H4 (cell line): ENCODE data around the gene NOTCH4. TPM values are rescaled to one million over a fixed set of nuclear protein-coding genes. Genes with fewer than 3 reads are reported as not detected.
"Not testable (repeated sequence)": the region's sequence is repeated elsewhere in the genome, so short reads cannot be mapped to it uniquely, and the experiment has no call there.

ENCODE experiments used
- DNase-seq: peaks from one replicate; pipeline ENCODE4 v3.0.0-alpha.2; 2015; ENCODE audit warnings: low spot score
- total RNA-seq: library from RNA; depleted of rRNA; stranded (reverse); fragments of >200 nt; shearing (Covaris generic); gene quantifications from 2 replicates; pipeline ENCODE4 v1.2.3, GENCODE V29; 2014; rRNA removed

Gene NOTCH4
- 0.23 and 0.43 TPM in 2 replicates for total RNA-seq

GRCh38 chr6:32223258-32224235, at the start of gene NOTCH4:
Gene NOTCH4 (minus strand): TSS chr6:32224067. CDS start chr6:32223928, 139 bp downstream.
- no peak for DNase-seq

- no peak for DNase-seq
Measured at GRCh38 chr6:32271429-32271828, 47.6 kb upstream of the NOTCH4 start.

GRCh38 chr6:32268459-32268858, 44.6 kb upstream of the NOTCH4 start:
- not testable (repeated sequence) for DNase-seq

GRCh38 chr6:32267035-32267434, 43.2 kb upstream of the NOTCH4 start:
- no peak for DNase-seq

- DNase-seq, result not testable (repeated sequence)
Measured at GRCh38 chr6:32257262-32257661, 33.4 kb upstream of the NOTCH4 start.

- peak; percentile 91 for DNase-seq
Measured at GRCh38 chr6:32255199-32256153, 31.6 kb upstream of the NOTCH4 start.

GRCh38 chr6:32254761-32255198, 30.9 kb upstream of the NOTCH4 start:
- no peak for DNase-seq

GRCh38 chr6:32252331-32253009, 28.6 kb upstream of the NOTCH4 start:
- DNase-seq, result no peak

- no peak for DNase-seq
Measured at GRCh38 chr6:32249262-32249661, 25.4 kb upstream of the NOTCH4 start.

- DNase-seq, result no peak
Measured at GRCh38 chr6:32247401-32247800, 23.5 kb upstream of the NOTCH4 start.

- DNase-seq, result peak; percentile 71
Measured at GRCh38 chr6:32244946-32245398, 21.1 kb upstream of the NOTCH4 start.

- DNase-seq, result no peak
Measured at GRCh38 chr6:32244270-32244669, 20.4 kb upstream of the NOTCH4 start.

- not testable (repeated sequence) for DNase-seq
Measured at GRCh38 chr6:32242318-32242813, 18.5 kb upstream of the NOTCH4 start.

- no peak for DNase-seq
Measured at GRCh38 chr6:32240686-32241085, 16.8 kb upstream of the NOTCH4 start.

GRCh38 chr6:32239462-32239861, 15.6 kb upstream of the NOTCH4 start:
- DNase-seq, result no peak

- no peak for DNase-seq
Measured at GRCh38 chr6:32234934-32235333, 11.1 kb upstream of the NOTCH4 start.

GRCh38 chr6:32226434-32226833, 2.6 kb upstream of the NOTCH4 start:
- no peak for DNase-seq

- DNase-seq, result no peak
Measured at GRCh38 chr6:32224696-32225095, 829 bp upstream of the NOTCH4 start.

GRCh38 chr6:32222333-32223230, 1.3 kb downstream of the NOTCH4 start:
- DNase-seq, result no peak

- DNase-seq, result no peak
Measured at GRCh38 chr6:32220021-32220420, 3.8 kb downstream of the NOTCH4 start.
